ENCODE measurements around the gene ETV3. TPM values are rescaled to one million over a fixed set of nuclear protein-coding genes. Genes with fewer than 3 reads are reported as not detected.
"Not testable (repeated sequence)": the region's sequence is repeated elsewhere in the genome, so short reads cannot be mapped to it uniquely, and the experiment has no call there.

The ETV3 gene
- total and polyA plus RNA-seq, 2 experiments from 2014 or later = 5.6 to 21.0 TPM

GRCh38 chr1:157178490-157178889 lies 40.3 kb upstream of the ETV3 start:
- H3K4me3 ChIP-seq = no peak overlapping the region
- no peaks in the 10 kb centered on the region for H3K27me3 ChIP-seq
- no peaks in the 10 kb centered on the region for H3K36me3 ChIP-seq
- H3K9me3 ChIP-seq (ENCODE audit: low read depth) = no peaks in the 10 kb centered on the region
- TF ChIP-seq, protein P1, sequence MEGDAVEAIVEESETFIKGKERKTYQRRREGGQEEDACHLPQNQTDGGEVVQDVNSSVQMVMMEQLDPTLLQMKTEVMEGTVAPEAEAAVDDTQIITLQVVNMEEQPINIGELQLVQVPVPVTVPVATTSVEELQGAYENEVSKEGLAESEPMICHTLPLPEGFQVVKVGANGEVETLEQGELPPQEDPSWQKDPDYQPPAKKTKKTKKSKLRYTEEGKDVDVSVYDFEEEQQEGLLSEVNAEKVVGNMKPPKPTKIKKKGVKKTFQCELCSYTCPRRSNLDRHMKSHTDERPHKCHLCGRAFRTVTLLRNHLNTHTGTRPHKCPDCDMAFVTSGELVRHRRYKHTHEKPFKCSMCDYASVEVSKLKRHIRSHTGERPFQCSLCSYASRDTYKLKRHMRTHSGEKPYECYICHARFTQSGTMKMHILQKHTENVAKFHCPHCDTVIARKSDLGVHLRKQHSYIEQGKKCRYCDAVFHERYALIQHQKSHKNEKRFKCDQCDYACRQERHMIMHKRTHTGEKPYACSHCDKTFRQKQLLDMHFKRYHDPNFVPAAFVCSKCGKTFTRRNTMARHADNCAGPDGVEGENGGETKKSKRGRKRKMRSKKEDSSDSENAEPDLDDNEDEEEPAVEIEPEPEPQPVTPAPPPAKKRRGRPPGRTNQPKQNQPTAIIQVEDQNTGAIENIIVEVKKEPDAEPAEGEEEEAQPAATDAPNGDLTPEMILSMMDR (IDR thresholded peaks at IDR 0.05; ENCODE audit: low read depth, low read length) = no peak
- H3K27ac ChIP-seq = no peak overlapping the region
- DNase-seq (ENCODE audit: low read depth in 1 of 2, low spot score in 1 of 2) = no peak
- no peaks in the 10 kb centered on the region for H3K4me1 ChIP-seq (ENCODE audit: low read depth)

DNA sequence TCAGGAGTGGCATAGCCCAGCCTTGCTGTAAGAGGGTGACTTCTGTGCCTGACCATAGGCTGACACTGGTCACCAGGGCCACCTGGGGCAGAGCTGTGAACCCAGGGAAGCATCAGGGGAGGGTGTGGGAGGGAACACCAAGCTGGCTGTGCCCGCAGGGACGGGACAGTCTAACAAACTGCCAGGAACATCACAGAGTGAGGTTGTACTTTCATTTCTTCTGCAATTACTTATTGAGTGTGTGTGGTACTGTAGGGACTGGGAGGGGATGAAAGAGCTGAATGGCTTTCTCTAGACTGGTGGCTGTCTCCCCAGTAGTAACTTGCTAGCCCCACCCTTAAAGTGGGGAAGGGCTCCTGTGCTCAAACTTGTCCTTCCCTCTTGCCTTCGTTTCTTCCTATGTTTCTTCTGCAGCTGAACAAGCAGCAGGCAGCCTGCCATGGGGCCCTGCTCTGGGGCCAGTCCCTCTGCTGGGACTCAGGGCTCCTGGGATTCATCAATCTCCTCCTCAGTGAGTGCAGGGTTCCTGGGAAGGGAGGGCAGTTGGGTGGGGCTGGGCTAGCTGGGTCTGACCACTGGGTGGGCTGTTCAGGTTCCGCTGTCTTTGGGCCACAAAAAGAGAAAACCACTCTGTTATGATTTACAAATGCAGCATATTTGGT lies 39.7 kb upstream of the ETV3 start:
- H3K4me1 ChIP-seq (ENCODE audit: low read depth) = no peaks in the 10 kb centered on the region
- H3K27ac ChIP-seq = no peak overlapping the region
- TF ChIP-seq, protein P1 (IDR thresholded peaks at IDR 0.05; ENCODE audit: low read depth, low read length) = no peak

GRCh38 chr1:157176591-157177121 lies 38.5 kb upstream of the ETV3 start:
- no peak for DNase-seq (ENCODE audit: low read depth in 1 of 2, low spot score in 1 of 2)
- Histone ChIP-seq H3K36me3 (no peaks in the 10 kb centered on the region), H3K9me3 (ENCODE audit: low read depth) (no peaks in the 10 kb centered on the region), H3K4me3 (no peak overlapping the region), H3K27ac (no peak overlapping the region), H3K4me1 (ENCODE audit: low read depth) (no peaks in the 10 kb centered on the region), H3K27me3 (no peaks in the 10 kb centered on the region)
- TF ChIP-seq, protein P1 (IDR thresholded peaks at IDR 0.05; ENCODE audit: low read depth, low read length) = no peak

More for the DNA sequence above, 39.7 kb upstream of the ETV3 start:
- H3K9me3 ChIP-seq (ENCODE audit: low read depth) = no peaks in the 10 kb centered on the region
- no peak overlapping the region for H3K4me3 ChIP-seq
- H3K27me3 ChIP-seq = no peaks in the 10 kb centered on the region
- H3K36me3 ChIP-seq = no peaks in the 10 kb centered on the region
- peak in 1 of 2 donors; percentile 39 for DNase-seq (ENCODE audit: low read depth in 1 of 2, low spot score in 1 of 2)

- H3K27me3 ChIP-seq = no peaks in the 10 kb centered on the region
- TF ChIP-seq, protein P1 (IDR thresholded peaks at IDR 0.05; ENCODE audit: low read depth, low read length) = no peak
- H3K27ac ChIP-seq = no peak overlapping the region
- no peak for DNase-seq (ENCODE audit: low read depth in 1 of 2, low spot score in 1 of 2)
- H3K4me1 ChIP-seq (ENCODE audit: low read depth) = no peaks in the 10 kb centered on the region
- H3K36me3 ChIP-seq = no peaks in the 10 kb centered on the region
- no peak overlapping the region for H3K4me3 ChIP-seq
- no peaks in the 10 kb centered on the region for H3K9me3 ChIP-seq (ENCODE audit: low read depth)
Measured at GRCh38 chr1:157176016-157176415, 37.8 kb upstream of the ETV3 start.

GRCh38 chr1:157173900-157174410 lies 35.8 kb upstream of the ETV3 start:
- H3K4me3 ChIP-seq = no peak overlapping the region
- TF ChIP-seq, protein P1 (IDR thresholded peaks at IDR 0.05; ENCODE audit: low read depth, low read length) = no peak
- no peaks in the 10 kb centered on the region for H3K36me3 ChIP-seq
- H3K27ac ChIP-seq = no peak overlapping the region
- no peak for DNase-seq (ENCODE audit: low read depth in 1 of 2, low spot score in 1 of 2)
- H3K9me3 ChIP-seq (ENCODE audit: low read depth) = no peaks in the 10 kb centered on the region
- no peaks in the 10 kb centered on the region for H3K27me3 ChIP-seq
- H3K4me1 ChIP-seq (ENCODE audit: low read depth) = no peaks in the 10 kb centered on the region

DNA sequence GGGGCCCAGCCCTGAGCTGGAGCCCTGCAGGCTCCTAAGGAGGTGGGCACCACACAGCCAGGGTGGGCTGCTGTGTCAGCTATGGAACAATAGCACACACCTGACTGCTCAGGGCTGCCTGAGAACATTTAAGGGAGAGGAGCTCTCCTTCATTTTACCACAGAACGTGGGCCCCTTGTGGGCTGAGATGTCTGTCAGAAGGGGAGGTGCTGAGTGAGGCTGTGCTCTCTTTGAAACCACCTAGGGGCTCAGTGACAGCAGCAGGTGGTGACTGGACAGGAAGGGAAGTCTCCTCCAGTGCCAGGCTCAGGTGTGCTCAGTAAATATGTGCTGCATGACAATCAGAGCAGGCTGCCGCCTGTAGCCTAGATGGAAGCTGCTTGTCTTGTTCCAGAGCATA lies 35.0 kb upstream of the ETV3 start:
- not testable (repeated sequence) for H3K27me3 ChIP-seq; DNase-seq (ENCODE audit: low read depth in 1 of 2, low spot score in 1 of 2)

GRCh38 chr1:157172591-157172990 lies 34.4 kb upstream of the ETV3 start:
- H3K9me3 ChIP-seq (ENCODE audit: low read depth) = not testable (repeated sequence)

More for the DNA sequence above, 35.0 kb upstream of the ETV3 start:
- not testable (repeated sequence) for H3K9me3 ChIP-seq (ENCODE audit: low read depth); H3K36me3 ChIP-seq; H3K4me1 ChIP-seq (ENCODE audit: low read depth); H3K4me3 ChIP-seq; H3K27ac ChIP-seq

More at GRCh38 chr1:157172591-157172990, 34.4 kb upstream of the ETV3 start:
- H3K4me1 ChIP-seq (ENCODE audit: low read depth); H3K36me3 ChIP-seq; DNase-seq (ENCODE audit: low read depth in 1 of 2, low spot score in 1 of 2); H3K4me3 ChIP-seq; H3K27ac ChIP-seq; H3K27me3 ChIP-seq: not testable (repeated sequence)

Data from cardiac muscle cell (in vitro differentiated cells and primary cell).